GM12875 (cell line): Measurements from ENCODE around the gene C9orf78.

Source experiments
- H3K4me3 ChIP-seq: one replicate; pipeline ENCODE4 v1.5.1; 2011; ENCODE audit warnings: low read depth, low read length, control low read depth
- TF ChIP-seq, protein P1 (sequence below): IDR thresholded peaks from 2 replicates; pipeline ENCODE4 v1.5.1; 2011; ENCODE audit warnings: low read depth, mild to moderate bottlenecking, control low read depth, inconsistent platforms, low read length, moderate library complexity, borderline replicate concordance; ENCODE audit not compliant: insufficient read depth

C9orf78 gene

DNA sequence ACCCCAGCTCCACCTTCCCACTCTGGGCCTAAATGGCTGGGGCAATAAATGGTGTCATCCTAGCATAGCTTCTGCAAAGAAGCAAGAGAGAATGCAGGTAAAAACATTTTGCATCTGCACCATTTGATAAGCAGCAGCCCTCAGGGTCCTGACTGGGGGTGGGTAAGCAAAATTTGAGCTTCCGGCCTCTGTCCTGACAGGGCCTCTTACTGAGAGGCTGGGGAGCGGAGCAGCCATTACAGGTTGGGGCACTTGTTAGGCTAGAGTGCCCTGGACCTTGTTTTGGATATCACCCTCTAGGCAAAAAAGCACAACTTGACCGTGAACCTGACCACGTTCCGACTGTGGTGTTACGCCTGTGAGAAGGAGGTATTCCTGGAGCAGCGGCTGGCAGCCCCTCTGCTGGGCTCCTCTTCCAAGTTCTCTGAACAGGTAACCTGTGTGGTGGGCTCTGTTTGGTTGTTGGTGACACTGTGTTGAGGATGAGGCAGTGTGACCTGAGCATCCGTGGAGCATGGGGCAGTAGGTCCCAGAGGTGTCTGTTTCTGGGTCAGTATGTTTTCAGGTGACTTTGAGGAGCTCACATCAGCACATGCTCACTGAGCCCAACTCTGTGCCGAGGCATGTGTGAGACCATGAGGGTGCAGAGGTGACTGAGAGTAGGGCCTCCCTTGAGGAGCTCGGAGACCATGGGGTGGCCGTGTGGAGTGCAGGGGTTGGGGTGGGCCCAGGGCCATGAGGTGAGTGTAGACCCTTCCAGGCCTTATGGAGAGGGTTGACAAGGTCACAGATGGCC lies 23.3 kb upstream of the C9orf78 start:
- TF ChIP-seq, protein P1, sequence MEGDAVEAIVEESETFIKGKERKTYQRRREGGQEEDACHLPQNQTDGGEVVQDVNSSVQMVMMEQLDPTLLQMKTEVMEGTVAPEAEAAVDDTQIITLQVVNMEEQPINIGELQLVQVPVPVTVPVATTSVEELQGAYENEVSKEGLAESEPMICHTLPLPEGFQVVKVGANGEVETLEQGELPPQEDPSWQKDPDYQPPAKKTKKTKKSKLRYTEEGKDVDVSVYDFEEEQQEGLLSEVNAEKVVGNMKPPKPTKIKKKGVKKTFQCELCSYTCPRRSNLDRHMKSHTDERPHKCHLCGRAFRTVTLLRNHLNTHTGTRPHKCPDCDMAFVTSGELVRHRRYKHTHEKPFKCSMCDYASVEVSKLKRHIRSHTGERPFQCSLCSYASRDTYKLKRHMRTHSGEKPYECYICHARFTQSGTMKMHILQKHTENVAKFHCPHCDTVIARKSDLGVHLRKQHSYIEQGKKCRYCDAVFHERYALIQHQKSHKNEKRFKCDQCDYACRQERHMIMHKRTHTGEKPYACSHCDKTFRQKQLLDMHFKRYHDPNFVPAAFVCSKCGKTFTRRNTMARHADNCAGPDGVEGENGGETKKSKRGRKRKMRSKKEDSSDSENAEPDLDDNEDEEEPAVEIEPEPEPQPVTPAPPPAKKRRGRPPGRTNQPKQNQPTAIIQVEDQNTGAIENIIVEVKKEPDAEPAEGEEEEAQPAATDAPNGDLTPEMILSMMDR = no peak
- no peak overlapping the region for H3K4me3 ChIP-seq

DNA sequence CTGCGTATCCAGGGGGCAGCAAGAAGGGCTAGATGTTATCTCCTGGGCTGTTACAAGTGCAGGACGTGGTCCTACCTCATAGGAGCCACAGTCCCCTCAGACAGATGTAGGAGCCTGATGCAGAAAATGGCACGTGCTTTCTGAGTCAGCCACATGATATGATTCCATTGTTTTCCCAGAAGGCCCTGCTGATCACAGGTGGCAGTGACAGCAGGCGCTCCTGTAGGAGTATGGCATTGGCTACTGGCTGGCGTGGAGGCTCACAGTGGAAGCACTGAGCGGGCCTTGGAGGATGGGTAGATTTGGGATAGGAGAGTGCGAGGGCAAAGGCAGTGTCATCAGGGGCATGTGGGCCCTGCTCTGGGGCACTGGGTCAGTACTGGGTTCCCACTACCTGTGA lies 22.1 kb upstream of the C9orf78 start:
- TF ChIP-seq, protein P1 = no peak

DNA sequence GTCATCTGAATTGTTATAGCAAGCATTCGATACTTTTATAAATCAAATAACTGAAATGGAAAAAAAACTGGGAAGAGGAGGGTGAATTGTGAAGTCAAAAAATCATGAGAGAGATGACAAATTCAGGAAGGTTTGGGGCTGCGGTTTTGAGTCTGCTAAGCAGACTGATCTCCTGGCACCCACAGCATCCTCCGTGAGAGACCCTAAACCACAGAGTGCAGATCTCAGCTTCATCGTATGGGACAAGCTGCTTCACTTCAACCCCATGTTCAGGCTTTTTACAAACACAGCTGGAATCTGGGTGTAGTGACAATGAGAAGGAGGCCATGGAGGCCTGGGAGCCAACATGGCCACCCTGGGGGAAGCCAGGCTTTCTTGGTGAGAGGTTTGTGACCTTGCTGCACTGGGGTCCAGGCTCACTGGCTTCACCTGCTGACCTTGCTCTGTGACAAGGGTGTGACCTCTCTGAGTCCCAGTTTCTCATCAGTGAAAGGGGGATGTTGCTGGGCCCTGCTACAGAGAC lies 19.6 kb upstream of the C9orf78 start:
- TF ChIP-seq, protein P1 = no peak
- no peak overlapping the region for H3K4me3 ChIP-seq

More for the DNA sequence above, 22.1 kb upstream of the C9orf78 start:
- no peak overlapping the region for H3K4me3 ChIP-seq

DNA sequence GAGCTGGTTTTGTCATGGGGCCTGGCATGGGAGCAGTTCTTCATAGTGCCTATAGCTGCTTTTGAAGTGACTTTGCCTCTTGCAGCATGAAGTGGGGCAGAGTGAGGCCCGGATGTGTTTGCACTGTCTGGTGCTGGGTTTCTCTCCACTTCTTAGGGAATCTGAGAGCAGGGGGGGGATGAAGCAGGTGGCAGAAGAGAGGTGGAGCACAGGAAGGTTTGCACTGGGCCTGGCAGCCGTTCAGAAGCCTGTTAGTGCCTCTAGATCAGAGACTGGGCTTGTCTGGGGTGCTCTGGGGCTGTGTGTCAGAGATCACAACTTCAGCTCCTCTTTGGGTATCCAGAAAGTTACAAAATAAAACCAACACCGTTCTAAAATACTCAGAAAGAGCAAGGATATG lies 18.5 kb upstream of the C9orf78 start:
- TF ChIP-seq, protein P1 = no peak

DNA sequence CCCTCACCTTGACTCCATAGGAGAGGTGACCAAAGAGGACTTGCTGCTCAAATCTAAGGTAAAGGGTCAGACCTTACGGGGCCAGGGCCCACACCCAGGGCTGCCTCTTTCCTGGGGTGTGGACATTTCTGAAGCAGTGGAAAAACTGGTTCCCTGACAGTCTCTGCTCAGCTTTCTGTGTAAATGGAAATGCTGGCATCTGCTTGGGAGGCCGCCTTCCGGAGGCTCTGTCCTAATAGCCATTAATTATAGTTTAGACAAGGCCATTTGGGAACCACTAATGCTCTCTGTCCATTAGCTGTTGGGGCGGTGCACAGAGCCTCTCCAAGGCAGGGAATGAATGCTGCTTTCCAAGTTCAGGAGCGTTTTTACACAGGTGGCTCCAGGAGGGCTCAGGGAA lies 17.5 kb upstream of the C9orf78 start:
- TF ChIP-seq, protein P1 = no peak
- no peak overlapping the region for H3K4me3 ChIP-seq

More for the DNA sequence above, 18.5 kb upstream of the C9orf78 start:
- no peak overlapping the region for H3K4me3 ChIP-seq

DNA sequence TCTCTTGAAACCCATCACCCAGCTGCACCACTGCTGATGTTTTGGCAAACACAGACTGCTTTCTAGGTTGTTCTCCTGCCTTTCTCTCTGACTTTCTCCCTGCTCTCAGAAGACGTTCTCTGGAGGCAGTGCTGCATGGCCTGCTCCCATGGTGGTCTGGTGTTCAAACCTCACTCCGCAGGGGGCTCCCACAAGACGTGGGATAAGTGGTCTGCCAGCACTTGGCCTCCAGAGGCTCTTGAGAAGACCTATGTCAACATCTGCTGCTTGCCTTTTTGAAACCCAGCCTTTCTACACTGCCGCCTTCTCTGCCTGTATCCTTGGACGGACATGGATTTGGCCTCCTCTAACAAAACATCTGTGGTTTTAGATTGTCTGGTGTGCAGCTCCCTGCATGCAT lies 16.7 kb upstream of the C9orf78 start:
- no peak overlapping the region for H3K4me3 ChIP-seq
- TF ChIP-seq, protein P1 = no peak
